HG02852 (cell line): ENCODE data around the gene AMN.
"Not testable (repeated sequence)": the region's sequence is repeated elsewhere in the genome, so short reads cannot be mapped to it uniquely, and the experiment has no call there.

Experiments used
- ATAC-seq: cut with Tn5 transposase; IDR thresholded peaks from one replicate; pipeline ENCODE4 v1.9.1; 2021; ENCODE audit warnings: mild to moderate bottlenecking, moderate library complexity; ENCODE audit not compliant: unreplicated experiment

The AMN gene

DNA sequence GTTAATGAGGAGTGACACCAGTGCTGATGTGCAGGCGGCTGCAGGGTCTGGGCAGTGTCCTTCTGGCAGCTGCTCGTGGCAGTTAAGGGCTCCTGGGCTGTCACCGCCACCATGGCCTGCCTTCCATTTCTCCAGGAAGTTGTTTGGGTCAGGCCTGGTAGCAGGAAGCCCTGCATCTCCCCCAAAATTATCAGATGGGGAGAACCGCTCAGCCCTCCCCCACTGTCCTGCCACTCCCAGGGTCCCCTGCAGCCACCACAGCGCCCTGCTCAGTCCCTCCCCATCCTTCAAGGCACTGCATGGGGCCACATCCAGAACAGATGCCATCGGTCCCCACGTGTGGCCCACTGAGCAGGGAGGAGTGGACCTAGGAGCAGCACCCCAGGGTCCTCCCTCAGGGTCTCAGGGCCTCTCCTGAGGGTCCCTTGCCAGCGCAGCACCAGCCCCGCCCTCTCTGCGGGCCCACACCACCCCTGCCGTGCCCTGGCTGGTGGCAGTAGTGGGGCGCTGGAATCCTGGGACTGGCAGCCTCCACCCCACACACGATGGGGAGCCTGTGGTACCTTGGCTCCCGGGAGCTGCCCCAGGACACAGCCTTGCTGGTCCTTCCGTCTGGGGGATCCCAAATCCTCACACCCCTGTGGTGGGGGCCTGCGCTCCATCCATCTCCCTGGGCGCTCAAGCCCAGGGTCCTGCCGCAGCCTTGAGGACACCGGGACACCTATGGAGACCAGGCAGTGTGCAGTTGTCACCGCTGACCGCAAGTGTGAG lies 10.3 kb upstream of the AMN start:
- ATAC-seq = no peak

DNA sequence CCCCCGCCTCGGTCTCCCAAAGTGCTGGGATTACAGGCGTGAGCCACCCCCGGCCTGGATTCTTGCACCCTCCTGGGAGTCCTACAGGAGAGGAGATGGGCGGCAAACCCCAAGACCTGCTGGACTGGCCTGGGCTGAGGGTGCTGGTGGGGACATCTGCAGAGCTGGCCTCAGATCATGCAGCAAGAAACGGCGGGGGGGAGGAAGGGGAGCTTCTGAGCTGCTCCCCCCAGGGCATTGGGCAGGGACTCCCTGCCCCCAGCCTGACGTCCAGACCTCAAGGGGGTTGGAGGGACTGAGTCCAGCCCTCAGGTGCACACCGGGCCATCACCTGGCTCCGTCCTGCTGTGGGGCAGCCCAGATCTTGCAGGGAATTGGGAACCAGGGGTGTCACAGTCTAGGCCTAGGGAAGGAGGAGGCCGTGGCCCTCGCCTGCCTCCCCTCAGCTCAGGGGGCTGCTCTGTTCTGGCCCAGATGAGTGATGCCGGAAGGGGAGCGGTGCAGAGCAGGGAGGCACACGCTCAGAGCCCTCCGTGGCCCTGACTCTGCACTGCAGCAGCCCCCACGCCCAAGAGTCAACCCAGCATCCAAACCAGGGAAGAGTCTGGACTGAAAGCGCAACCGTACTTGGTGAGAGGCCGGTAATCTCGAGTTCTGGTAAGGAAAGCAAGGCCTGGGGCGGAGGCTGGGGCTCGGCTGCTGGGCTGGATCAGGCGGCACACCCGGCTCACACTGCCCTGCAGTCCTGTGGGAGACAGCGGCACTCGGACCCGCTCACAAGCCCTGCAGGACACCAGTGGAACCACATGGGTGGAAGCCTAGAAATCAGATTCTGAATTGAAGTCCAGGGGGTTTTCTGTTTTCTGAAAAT lies 8.9 kb upstream of the AMN start:
- no peak for ATAC-seq

DNA sequence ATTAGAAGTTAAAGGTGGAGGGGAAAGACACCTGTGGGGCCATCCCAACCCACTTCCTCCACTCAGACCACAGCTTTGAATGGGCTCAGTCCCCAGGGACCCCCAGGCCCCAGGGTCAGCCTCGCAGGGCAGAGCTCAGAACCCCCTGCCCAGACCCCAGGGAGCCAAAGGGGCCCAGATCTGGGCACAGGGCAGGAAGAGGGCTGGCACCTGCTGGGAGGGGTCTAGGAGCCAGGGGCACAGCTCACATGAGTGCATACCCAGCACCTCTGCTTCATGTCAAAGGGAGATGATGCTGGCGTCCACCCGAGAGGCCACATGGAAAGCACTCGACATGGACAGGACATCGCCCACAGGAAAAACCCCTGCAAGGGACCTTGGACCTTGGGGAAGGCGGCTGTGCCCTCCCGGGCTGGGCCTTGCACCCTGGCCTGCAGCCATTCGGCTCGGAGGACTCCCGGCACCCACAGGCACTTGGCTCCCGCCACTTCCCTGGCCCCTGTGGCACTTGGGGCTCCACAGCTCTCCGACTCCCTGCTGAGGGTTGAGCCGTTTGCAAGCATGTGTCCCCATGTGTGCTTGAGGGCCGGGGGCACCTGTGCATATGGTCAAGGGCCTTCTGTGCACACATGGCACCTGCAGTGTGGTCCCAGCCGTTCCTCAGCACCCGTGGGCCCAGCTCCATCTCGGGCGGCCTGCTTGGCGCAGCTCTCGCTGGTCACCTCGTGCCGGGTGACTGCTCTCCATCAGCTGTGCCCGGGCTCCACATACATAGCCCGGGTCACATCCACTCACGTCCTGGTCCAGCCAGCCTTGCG lies 7.8 kb upstream of the AMN start:
- ATAC-seq = no peak

DNA sequence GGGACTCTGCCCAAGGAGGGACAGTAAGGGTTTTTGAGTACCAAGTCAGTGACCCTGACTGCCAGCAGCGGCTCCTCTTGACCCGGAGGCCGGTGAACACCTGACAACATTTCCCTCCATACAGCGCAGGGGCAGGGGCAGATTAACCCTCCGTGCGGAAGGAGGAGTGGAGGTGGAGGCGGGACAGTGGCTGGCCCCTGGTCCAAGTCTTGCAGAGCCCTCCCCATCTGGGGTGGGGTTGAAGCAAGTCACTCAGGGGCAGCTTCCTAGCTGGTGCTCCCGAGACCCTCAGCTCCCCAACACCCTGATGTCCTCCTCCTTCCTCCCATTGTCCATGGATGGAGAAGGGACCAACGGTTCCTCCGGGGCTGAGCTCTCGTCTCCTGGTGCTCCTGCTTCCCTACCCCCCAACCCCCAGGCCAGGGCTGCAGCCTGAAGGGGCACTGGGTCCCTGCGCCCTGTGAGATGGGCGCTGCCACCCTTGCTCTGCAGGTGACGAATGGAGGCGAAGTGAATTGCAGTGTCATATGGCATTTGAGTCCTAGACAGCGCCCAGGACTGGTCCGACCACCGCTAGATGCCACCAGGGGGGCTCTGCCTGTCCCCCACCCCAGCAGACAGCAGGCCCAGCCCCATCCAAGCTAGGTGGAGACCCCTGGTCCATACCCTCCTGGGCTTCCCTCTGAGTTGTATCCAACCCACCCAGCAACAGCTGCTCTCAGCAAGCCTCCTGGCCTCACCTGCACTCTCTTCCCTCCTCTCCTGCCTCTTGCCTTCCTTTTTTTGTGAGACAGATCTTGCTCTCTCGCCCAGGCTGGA lies 7.0 kb upstream of the AMN start:
- ATAC-seq = no peak

DNA sequence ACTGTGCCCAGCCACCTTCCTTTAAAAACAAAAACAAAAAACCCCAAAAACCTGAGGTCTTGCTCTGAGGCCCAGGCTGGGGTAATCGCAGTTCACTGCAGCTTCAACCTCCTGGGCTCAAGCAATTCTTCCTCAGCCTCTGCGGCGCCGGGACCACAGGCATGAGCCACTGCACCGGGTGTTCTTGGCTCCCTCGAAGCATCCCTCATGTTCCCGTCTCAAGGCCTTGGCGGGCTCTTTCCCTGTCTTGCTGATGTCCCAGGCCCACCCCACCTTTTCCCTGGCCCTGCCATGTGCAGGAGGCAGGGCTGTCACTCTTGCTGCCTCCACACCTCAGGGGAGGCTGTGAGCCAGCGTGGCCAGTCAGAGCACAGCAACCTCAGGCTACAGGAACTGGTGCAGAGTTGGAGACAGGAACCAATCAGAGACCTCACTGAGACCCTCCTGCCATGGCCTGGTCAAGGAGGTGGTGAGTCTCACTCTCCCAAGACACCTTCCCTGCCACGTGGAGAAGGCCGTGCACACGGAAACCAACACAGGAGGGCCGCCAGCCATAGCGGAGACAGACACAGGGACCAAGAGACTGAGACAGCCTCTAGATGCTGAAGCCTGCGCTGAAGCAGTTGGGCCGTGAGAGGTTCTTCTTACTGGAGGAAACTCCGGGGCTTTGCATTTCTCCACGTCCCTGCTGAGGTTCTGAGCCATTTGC lies 6.0 kb upstream of the AMN start:
- no peak for ATAC-seq

DNA sequence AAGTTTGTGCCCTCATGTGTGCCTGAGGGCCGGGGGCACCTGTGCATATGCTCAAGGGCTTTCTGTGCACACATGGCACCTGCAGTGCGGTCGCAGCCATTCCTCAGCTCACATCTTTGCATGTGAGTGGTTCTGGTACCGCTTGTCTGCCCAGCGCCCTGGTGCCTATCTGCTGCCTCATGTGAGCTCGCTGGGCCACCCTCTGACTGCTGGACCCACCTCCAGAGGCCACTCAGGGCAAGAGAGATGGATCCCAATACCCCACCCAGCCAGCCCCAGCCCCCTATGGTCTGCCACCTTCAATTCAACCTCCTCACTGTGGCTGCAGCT lies 5.4 kb upstream of the AMN start:
- no peak for ATAC-seq

DNA sequence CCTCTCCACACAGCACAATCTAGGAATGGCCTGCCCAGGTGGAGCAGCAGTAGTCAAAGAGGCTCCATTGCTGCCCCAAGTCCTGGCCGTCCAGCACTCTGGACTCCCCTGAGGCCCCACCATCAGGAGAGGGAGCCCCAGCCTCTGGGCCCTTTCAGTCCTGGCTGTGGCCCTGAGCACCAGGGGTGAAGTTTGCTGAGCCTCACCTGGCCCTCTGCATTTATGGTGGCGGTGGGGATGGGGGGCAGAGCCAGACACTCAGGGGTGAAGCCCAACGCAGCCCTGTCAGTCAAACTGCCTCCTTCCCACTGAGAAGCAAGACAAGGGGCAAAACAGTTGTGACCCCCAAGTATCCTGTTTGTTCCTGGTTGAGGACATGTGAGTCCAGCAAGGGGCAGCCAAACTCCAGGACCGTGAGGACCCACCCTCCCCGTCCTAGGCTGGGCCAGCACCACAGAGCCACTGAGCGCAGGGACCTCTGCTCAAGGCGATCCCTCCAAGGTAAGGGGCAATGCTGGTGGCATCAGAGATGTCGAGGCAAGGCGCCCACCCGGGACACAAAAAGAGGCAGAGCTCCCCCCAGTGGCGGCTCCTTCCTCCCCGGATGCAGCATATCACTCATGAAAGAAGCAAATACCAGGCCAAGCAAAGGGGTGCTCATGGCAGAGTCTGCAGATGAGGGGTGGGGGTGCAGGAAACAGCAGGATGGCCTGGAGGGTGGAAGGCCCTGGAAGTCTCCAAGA lies 4.8 kb upstream of the AMN start:
- ATAC-seq = no peak

DNA sequence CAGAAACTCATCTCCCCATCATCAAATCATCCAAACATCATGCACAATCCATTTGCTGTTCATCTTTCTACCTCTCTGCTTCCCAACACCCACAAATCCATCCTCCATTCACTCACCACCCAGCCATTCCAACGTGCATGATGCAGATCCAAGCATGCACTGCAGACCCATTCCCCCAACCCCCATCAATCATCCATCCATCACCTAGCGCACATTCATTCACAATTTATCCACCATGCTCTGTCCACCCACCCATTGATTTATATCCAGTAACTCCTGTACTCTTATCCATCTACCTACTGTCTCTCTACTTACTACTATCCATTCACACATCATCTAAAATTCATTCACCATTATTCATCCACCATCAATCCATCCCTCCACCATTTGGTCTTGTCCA lies 4.0 kb upstream of the AMN start:
- ATAC-seq = no peak

DNA sequence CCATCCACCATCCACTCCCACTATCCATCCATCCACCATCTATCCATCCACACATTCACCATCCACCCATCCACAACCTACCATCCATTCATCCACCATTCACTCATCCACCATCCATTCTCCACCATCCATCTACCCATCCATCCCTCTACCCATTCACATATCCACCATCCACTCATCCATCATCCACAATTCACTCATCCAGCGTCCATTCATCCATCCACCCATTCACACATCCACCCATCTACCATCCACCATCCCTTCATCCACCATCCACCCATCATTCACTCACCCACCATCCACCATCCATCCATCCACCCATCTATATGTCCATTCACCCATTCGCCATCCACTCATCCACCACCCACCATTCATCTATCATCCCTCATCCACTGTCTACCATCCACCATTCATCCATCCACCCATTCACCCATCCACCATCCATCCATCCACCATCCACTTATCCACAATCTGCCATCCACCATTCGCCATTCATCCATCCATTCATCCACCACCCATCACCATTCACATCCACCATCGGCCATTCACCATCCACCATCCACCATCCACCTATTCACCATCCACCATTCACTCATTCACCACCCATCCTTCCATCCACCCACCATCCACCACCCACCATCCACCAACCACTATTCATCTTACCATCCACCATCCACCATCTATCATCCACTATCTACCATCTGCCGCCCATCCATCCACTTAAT lies 2.0 kb upstream of the AMN start:
- no peak for ATAC-seq

DNA sequence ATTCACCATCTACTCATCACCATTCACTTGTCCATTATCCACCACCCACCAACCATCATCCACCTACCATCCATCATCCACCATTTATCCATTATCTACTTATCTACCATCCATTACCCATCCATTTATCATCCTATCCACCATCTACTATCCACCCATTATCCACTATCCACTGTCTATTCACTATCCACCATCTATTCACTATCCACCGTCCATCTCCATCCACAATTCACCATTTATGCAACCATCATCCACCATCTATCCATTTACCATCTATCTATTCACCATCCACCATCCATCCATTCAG lies 1.5 kb upstream of the AMN start:
- no peak for ATAC-seq

DNA sequence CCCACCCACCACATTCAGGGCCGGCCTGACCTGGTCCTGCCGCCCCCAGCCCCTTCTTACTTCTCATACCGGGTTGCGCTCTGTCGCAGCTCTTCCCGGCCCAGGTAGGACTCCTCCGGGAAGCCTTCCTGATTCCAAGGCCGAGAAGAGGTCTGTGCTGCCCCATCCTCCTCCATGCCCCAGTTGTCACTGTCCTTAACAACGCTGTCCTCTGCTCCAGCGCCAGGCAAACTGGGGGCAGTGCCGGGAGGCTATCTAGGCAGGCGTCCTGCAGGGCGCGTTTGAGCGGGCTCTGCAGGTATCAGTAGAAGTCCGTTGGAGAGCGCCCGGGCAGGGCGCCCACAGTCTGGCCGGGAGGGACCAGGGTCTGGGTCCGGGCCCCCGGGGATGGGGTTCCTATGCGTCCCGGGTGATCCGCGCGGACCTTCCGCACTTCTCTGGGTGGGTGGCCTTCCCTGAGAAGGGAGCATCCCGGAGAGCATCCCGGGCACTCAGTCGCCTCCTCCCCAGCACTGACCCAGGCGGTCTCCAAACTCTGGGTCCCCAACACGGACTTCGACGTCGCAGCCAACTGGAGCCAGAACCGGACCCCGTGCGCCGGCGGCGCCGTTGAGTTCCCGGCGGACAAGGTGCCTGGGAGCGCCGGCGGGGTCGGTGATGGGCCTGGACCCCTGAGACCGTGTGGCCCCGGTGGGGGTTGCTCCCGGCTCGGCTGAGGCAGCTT lies 900 bp downstream of the AMN start:
- no peak for ATAC-seq

DNA sequence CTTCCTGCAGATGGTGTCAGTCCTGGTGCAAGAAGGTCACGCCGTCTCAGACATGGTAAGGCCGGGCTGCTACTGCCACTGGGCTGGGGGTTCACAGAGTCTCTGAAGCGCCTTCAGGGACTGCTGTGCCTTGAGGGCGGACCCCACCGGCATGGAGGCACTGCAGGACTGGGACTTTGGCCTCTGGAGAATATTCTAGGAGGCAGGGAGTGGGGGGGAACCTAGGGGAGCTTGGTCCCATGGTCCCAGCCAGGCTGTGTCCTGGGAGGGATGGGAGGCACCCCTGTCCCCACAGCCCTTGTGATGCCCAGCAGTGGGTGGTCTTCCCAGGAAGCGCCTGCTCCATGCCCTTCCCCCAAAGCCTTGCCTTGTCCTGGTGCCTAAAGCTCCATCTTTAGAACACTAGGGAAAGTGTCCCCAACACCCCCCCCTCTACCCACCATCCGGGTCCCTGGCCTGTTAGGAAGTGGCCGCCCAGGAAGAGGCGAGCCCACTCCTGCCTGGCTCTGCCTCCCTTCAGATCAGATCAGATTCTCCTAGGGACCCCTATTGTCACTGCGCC lies 1.5 kb downstream of the AMN start:
- ATAC-seq = no peak

DNA sequence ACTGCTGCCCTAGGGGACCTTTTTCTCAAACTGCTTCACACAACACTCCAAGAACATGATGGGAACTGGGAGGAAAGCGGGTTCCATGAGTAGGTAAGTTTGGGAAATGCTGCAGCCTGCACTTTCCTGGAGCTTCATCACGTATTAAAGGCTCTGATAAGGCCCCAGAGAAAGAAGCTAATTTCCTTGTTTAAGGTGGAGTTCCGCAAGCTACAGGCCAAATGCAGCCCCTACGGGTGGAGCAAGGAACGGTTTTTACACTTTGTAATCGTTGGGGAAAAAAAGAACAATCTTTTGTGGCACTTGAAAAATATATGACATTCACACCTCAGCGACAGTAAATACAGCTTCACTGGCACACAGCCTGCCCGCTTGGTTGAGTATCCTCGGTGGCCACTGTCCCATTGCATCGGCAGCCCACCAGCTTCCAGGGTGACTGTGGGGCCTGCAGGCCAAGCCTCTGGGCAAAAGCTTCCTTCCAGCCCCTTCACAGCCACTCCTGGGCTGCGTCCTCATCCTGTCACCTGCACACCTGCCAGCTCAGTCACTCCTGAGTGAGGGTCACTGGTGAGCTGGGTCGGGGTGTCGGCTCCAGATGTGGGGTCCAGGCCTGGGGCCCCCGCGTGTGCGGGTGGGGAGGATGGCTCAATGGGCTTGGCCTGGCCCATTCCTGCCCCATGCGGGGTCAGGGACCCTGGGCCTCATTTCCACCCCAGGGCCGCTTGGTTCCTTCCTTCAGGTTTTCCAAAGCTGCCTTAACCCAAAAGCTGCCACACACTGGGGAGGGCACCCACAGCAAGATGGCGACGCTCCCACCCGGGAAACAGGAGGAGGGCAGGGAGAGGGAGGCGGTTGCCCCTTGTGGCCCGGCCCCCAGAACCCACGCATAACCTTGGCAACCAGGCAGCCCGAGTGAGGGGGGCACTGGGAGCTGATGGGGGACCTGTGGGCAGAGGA lies 2.4 kb downstream of the AMN start:
- no peak for ATAC-seq

DNA sequence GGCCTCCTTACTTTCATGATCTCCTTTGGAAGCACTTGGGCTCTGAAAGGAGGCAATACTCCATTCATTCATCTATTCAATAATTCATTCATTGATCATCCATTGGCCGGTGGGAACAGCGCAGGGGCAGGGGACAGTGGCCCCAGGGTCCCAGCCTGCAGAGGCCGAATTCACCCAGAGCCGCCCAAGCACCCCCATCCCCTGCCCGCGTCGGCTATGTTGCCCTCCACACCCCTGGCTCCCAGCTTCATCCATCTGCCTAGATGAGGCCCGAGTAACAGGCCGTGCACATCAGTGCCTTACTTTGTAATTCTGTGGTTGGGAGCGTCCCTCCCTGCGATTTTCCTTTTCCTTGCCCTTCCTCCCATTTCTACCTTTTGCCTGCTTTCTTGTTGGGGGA lies 3.2 kb downstream of the AMN start:
- ATAC-seq = no peak

DNA sequence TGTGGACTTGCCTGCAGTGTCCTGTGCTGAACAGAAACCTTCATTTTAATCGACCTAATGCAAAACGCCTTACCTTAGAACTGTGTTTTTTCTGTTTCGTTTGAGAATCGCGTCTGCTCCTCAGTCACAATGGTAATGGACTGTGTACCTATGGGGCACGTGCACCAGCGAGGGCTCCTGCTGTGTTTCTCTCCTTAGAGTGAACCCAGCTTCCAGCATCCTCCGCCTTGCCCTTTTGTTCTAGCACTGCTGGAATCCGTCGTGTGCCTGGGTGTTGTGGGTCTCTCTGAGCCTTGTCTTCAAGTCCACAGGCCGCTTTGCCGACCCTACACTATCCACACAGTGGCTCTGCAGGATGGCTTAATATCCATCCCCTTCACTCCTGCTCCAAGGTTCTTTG lies 3.6 kb downstream of the AMN start:
- ATAC-seq = no peak

DNA sequence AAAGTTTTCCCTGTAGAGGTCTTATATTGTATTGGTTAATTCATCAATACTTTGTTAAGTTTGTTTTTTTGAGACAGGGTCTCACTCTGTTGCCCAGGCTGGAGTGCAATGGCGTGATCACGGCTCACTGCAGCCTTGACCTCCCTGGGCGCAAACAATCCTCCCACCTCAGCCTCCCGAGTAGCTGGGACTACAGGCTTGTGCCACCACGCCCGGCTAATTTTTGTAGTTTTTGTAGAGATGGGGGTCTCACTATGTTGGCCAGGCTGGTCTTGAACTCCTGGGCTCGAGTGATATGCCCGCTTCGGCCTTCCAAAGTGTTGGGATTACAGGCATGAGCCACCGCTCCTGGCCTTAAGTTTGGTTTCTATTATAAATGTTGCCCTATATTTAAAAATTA lies 4.4 kb downstream of the AMN start:
- ATAC-seq = not testable (repeated sequence)

DNA sequence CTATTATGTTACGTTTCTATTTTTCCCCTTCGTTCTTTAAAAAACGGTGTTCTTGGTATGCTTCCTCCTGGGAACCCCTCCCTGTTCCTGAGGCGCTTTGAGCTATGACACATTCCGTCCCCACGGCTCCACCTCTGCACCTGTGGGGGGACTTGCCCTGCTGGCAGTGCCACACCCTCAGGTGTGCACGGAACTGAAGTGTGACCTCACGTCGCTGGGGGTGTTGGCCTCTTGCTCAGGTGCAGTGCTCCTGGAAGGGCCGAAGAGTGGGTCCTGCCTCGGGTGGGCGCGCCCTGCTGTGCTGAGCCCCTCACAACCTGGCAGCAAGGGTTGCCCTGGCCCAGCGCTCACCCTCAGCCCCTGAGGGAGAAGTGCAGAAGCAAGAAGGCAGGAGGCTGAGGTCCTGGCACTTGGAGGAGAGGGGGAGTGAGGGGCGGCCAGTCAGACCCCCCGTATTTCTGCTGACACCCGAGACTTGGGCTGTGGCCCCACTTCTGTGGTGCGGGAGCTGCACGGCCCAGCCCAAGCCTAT lies 4.9 kb downstream of the AMN start:
- ATAC-seq = no peak
